GM19043 (cell line): ENCODE results near the gene TBC1D2B.
"Not testable (repeated sequence)": the region's sequence is repeated elsewhere in the genome, so short reads cannot be mapped to it uniquely, and the experiment has no call there.

Source experiments
- ATAC-seq: cut with Tn5 transposase; IDR thresholded peaks from one replicate; pipeline ENCODE4 v1.9.1; 2021; ENCODE audit warnings: low read depth; ENCODE audit not compliant: unreplicated experiment

TBC1D2B gene

DNA sequence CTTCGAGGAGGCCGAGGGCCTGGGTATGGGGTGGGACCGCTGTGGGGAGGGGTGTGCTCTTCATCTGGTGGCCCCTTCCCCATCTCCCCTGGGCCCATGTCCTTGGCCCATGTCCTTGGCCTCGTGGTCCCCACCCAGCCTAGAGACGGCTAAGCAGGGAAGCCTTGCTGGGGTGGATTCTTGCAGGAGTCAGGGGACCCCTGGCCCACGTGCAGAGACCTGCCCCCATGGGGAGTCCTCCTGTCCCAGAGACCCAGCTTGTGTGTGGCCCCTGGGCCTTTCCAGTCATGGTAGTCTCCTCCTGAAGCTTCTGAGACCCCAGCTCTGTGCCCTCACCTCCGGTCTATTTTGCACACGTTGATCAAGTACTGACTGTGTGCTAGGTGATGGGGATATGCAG, 97.4 kb downstream of the TBC1D2B start:
- no peak for ATAC-seq

DNA sequence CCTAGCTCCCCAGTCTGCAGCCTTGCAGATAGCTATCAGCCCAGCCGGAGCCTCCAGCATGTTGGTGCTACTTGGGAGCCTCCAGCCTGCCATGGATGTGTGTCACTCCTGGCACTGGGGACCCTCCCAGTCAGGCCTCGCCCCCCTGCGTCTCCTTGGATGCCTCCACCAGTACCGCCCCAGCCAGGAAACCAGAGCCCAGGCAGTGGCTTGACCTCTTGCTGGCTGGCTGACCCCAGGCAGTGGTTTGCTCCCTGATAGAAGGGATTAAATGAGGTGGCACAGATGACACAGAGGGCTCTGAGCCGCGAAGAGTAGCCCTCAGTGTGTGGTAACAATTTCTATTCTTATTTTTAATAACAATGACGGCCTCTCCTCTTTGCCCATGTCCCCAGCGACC, 98.4 kb downstream of the TBC1D2B start:
- not testable (repeated sequence) for ATAC-seq

DNA sequence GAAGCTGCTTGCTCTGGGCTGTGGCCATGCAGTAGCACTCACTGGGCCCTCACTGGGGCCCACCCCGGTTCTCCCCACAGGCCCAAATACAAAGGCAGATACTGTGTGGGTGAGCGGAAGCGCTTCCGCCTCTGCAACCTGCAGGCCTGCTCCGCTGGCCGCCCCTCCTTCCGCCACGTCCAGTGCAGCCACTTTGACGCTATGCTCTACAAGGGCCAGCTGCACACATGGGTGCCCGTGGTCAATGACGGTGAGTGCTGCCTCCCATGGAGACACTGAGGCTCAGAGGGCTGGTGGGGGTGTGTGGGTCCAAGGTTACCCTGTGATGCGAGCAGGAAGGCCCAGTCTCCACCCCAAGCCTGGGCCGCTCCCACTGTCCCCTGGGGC, 98.8 kb downstream of the TBC1D2B start:
- ATAC-seq: not testable (repeated sequence)

DNA sequence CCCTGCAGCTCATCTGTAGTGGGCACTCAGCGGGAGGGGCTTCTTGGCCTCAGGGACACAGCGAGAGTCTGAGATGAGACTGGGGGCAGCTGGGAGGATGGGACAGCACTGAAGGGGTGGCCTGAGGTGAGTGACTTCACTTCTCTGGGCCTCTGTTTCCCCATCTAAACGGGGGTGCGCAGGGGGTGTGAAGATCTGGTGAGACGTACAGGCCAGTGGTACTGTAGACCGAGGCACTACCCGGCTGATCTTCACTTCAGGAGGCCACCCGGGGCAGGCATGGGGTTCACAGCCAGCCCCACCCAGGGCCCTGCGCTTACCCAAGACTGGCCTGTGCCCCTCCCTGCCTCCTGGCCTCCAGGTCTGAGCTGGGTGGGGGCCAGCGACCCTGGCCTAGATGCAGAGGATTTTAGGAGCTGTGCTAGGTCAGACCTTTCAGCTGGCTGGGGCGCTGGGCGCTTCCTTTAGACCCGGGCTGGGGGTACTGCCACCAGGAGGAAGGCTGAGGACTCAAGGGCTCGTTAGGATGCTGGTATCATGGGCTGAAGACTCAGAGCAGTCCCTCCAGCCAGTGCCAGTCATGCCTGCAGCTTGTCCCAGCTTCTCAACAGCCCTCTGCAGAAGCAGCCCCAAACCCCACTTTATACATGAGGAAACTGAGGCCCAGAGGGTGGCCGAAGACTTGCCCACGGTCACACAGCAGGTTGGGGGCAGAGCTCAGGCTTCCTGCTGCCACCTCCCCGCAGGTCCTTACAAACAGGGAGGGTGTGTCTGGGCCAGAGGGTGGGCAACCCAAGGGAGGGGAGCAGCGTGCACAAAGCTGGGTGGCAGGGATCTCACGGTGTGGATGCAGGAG, 99.4 kb downstream of the TBC1D2B start:
- not testable (repeated sequence) for ATAC-seq

DNA sequence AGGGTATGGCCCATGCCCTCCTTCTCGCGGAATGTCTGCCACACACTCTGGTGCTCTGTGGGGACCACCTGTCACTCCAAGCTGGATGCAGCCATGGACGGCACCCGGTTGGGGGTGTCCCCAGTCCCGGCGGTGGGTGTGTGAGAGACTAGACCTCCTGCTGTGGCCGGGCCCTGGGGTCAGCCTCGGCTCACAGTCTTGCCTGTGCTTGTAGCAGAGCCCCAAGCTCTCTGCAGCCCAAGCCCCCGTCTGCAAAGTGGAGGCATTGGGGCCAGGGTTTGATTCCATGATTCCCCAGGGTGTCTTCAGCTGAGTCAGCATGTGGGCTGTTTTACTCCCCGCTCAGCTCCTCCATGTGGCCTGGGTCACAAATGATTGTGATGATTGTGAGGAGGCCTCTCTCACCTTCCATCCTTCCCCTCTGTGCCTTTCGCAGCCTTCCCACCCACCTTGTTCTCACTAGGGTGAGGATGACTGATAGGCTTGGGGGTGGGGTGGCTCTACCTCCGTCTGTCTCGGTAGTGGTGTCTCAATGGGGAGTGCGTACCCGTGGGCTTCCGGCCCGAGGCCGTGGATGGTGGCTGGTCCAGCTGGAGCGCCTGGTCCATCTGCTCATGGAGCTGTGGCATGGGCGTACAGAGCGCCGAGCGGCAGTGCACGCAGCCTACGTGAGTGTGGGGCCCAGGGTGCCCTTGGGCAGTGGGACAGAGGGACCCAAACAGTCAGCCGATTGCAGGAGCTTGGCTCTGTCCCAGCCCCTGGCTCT, 100.6 kb downstream of the TBC1D2B start:
- not testable (repeated sequence) for ATAC-seq

DNA sequence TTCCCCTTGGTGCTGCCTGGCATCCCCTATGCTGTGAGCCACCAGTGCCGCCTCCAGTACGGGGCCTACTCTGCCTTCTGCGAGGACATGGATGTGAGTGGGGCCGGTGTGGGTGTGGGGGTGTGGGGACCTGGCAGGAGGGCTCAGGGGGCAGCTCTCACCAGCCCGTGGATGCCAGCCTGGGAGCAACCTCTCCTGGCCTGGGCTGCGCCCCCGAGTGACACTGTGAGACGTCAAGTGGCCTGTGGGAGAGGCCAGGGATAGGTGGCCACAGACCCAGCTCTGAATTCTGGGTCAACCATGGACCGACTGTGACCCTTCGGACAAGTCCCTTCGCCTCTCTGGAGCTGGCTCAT, 101.4 kb downstream of the TBC1D2B start:
- not testable (repeated sequence) for ATAC-seq

DNA sequence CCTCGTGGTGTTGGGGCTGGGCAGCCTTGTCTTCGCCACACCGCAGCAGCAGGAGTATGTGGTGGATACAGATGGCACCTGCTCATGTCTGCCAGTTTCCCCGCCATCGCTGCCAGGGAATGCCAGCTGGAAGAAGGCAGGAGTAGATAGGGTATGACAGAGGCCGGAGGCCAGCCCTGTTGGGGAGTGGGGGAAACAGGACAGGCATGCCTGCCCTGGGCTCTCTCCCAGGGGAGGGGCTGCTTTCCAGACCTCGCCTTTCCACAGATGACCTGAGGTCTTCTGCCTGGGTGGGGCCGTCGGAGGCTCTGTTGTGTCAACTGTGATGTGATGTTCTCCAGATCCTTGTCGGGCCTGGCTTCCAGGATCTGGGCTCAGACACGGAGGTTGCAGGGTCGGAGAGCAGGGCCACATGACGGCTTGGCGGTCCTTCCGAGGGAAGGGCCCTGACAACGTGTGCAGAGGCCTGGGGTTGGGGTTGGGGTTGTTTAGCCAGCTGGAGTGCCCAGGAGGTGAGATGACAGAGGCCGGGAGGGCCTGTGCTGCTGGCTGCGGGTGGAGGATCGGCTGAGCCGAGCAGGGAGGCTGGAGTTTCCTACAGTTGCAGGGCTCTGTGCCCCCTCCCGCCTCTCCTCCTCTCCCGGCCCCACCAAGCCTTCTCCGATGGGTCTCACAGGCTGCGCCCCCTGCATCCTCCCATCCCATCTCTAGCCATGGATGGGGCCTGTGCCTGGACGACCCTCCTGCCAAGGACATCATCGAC, 102.0 kb downstream of the TBC1D2B start:
- no peak for ATAC-seq

DNA sequence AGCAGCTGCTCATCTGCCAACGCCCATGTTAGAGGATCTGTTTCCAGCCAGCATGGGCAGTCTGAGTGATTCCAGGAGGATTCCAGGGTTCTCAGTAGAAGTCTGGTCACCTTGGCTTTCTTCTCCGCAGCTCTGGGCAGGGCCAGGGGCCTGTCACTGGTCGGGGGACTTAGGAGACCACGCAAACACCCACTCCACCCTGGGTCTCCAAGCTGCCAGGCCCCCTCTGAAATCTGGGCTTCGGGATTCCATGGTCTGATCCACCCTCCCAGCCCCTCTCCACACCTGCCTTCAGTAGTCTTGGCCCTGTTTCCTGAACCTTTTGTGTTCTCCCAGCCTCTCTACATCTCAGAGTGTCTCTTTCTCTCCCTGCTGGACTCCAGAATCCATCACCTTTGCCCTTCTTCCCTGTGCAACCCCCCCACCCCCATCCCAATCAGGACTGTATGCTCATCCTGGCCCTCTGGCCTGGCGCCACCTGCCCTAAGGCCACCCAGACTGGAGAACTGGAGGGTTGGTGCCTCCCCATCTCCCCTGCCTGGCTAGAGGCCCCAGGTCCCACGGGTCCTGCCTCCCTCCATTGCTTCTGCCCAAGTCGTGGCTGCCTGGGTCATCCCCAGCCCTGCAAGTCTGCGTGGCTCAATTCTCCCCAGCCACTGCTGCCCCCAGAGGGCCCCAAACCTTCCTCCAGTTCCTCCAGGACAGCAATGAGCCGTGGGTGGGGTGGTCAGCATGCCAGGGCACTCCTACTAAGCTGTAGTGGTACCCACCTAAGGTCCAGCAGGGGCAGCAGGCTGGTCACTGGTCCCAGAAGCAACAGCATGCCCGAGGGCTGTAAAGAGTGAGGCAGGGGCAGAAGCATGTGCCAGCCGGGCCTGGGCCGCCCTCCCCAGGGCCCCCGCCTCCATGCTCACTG, 102.8 kb downstream of the TBC1D2B start:
- no peak for ATAC-seq

DNA sequence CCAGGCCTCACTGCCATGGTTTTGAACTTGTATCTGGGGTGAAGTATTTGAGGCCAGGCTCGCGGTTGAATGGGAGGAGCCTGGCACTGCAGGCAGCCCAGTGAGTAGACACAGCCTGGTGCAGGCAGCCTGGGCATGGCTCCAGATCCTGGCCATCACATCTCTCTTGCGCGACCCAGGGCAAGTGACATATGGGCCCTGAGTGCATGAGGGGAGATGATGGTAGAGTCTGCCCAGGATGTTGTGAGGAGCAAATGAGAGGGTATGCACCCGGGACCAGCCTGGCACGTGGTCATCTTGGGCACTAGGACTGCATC, 103.5 kb downstream of the TBC1D2B start:
- ATAC-seq: no peak

DNA sequence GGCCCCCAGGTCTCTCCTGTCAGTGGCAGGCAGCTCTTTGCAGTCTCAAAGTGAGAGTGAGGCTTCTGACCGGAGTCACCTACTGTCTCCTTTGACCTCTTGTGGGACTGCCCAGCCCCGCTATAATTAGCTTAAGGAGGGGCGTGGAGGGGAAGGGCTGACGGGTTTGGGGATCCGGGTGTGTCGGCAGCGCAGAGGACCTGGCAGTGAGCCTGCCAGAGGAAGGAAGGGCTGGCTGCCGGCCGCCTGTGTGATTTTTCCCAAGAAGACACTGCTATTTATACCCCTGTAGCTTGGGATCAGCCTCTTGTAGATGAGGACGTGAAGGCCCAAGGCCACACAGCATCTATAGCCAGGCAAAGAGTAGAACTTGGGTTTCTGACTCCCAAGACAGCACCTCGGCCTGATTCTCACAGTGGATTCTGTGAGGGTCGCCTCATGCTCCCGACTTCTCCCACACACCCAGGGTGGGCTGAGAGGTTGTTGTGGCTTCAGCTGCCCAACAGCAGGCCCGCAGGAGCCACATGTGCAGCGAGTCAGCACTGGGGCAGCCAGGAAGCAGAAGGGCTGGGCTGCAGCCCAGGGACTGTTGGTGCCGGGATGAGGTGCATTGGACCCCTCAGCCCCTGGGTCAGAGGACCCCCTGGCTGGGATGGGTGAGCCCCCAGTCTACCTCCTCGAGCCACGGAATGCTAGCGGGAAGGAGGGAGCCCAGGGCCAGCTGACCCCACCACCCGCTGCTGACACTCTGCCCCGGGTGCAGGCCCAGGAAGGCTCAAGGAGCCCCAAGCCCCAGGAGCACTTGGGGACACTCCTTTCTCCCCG, 104.0 kb downstream of the TBC1D2B start:
- ATAC-seq: not testable (repeated sequence)

DNA sequence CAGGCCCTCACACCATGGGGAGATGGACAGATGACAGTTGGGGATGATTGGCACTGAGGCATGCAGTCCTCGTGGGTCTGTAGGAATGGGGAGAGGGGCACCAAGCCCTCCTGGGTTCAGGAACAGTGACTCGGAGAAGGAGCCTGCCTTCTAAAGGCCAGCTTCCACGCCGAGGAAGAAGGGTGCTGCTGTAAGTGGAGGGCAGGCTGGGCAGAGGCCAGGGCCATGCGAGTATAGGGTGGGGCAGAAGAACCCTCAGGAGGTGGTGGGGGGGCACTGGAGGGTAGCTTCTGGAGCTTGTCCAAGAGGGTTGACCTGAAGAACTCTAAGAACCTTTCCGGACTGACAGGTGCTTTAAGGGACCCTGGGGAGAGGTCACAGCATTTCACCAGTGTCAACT, 104.8 kb downstream of the TBC1D2B start:
- ATAC-seq: not testable (repeated sequence)

DNA sequence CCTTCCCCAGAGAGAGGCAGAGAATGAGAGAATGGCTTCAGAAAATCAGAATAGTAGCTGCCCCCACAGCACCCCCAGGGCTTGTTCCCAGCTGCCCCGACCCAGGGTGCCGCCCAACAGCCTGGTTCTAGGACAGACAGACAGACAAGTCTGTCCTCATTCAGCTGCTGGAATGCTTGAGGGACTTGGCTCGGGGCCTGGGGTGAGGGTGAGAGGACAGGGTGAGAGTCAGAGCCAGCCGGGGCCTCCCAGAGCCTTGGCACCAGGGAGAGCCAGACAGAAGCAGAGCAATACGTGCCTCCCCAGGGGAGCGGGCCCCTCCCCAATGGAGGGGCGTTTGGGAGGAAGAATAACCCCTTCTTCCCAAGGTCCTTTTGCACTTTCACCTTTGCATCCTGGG, 105.6 kb downstream of the TBC1D2B start:
- not testable (repeated sequence) for ATAC-seq

DNA sequence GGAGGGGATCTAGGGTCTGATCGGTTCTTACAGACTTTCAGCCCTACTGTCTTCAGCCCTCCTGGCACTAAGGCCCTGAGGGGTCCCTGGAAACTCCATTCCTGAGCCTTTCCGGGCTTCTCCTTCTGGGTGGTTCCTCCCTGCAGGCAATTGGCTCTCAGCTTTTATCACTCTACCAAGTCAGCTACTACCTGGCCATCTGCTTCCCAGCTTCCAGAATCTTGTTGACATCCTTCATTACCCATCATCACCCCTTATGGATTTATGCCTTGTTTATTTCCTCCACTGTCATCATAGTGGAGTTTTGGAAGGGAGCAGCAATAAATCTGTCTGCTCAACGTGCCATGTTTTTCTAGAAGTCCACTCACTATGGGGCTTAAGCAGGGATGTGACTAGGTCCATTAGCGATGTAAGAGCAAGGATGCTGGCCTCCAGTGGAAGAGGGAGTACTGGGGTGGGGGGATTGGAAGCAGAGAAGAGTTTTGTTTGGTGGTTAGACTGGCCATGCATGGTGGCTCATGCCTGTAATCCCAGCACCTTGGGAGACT, 106.6 kb downstream of the TBC1D2B start:
- ATAC-seq: not testable (repeated sequence)

DNA sequence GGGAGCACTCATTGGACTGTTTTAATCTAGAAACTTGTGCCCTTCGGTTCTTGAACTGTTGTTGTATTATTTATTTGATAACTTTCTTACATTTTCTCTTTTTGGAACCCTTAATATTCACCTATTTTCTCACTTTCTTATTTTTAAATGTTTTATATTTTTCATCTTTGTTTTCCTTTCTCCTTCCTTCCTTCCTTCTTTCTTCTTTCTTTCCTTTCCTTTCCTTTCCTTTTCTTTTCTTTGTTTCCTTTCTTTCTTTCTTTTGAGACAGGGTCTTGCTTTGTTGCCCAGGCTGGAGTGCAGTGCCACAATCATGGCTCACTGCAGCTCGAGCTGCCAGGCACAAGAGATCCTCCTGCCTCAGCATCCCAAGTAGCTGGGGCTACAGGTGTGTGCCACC, 108.5 kb downstream of the TBC1D2B start:
- ATAC-seq: no peak

DNA sequence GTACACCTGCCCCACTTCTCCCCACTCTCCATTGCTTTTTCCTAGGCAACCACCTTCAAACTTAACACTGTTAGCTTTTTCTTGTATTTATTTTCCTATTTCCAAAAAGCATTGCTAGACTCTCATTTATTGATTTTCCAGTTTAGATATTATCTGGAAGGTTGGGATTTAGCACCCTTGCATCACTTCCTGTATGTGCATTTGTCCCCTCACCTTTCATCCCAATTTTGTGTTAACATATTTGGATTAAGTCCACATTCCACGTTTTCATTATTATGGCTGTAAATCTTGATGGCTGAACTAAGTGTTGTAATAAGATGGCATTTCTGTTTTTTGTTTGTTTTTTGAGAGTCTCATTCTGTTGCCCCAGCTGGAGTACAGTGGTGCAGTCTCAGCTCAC, 109.7 kb downstream of the TBC1D2B start:
- no peak for ATAC-seq

DNA sequence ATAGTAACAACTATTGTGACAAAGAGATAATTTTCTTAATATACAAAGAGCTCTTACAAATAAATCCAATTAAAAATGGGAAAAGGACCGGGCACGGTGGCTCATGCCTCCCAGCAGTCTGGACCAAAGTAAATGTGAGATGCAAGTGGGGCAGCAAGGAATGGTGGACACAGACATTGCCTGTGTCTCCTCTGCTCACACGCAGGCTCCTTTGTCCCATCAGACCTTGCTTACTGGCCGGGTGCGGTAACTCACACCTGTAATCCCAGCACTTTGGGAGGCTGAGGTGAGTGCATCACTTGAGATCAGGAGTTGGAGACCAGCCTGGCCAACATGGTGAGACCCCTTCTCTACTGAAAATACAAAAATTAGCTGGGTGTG, 110.3 kb downstream of the TBC1D2B start:
- ATAC-seq: not testable (repeated sequence)

DNA sequence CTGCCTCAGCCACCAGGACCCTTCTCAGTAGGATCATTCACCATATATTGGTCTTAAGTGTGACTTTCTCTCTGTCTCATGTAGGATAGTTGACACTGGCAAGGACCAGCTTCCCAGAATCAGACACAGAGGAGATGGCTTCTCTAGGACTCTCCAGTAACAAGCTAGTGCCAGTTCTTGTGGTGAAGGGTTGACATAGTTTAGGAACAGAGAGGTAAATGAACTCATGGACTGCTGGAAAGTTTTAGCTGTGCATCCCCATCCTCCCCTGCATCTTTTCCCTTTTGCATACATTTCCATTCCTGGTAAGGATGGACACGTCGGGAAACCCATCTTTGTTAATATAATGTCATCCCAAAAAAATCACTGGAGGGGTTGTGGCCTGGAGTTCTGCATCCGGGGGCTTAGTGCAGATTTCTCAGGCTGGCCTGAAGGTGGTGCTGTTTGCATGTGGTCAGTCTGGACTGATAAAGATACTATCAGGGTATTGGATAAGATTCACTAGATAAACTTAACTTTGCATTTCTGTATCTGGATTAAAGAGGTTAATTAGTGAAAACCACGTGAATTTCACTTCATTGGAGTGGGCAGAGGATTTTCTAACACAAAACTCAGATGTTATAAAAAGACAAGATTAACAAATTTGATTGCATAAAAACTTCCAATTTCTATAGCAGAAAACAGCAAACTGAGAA, 110.8 kb downstream of the TBC1D2B start:
- ATAC-seq: no peak

DNA sequence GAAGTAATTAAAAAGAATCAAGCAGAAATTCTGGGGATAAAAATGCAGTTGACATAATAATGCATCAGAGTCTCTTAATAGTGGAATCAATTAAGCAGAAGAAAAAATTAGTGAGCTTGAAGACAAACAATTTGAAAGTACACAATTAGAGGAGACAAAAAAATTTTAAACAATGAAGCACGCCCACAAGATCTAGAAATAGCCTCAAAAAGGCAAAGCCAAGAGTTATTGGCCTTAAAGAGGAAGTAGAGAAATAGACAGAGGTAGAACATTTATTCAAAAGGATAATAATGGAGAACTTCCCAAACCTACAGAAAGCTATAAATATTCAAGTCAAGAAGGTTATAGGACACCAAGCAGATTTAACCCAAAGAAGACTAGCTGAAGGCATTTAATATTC, 113.3 kb downstream of the TBC1D2B start:
- no peak for ATAC-seq
